NCI-H748 treated with DMSO at 0.1 percent for 48 hours (cell line): ENCODE data around the gene IL1RAP.

Source experiments
- DNase-seq: peaks from one replicate; lab custom pipeline; 2025; lab: John Stamatoyannopoulos, UW

IL1RAP gene

GRCh38 chr3:190614226-190615059, 100.6 kb downstream of the IL1RAP start:
- DNase-seq: no peak

GRCh38 chr3:190615060-190615384, 101.1 kb downstream of the IL1RAP start:
- DNase-seq: no peak

GRCh38 chr3:190615607-190616006, 101.7 kb downstream of the IL1RAP start:
- no peak for DNase-seq

GRCh38 chr3:190616637-190617036, 102.8 kb downstream of the IL1RAP start:
- DNase-seq: no peak

- no peak for DNase-seq
Measured at GRCh38 chr3:190617185-190617584, 103.3 kb downstream of the IL1RAP start.

- DNase-seq: no peak
Measured at GRCh38 chr3:190618330-190619030, 104.6 kb downstream of the IL1RAP start.

GRCh38 chr3:190619353-190619752, 105.5 kb downstream of the IL1RAP start:
- DNase-seq: no peak

- no peak for DNase-seq
Measured at GRCh38 chr3:190619761-190620160, 105.9 kb downstream of the IL1RAP start.

- no peak for DNase-seq
Measured at GRCh38 chr3:190620886-190621608, 107.2 kb downstream of the IL1RAP start.

GRCh38 chr3:190621927-190622326, 108.0 kb downstream of the IL1RAP start:
- DNase-seq: no peak

- DNase-seq: no peak
Measured at GRCh38 chr3:190624282-190624681, 110.4 kb downstream of the IL1RAP start.

- no peak for DNase-seq
Measured at GRCh38 chr3:190626951-190627620, 113.2 kb downstream of the IL1RAP start.

GRCh38 chr3:190629088-190629487, 115.2 kb downstream of the IL1RAP start:
- DNase-seq: no peak

- no peak for DNase-seq
Measured at GRCh38 chr3:190631295-190631694, 117.4 kb downstream of the IL1RAP start.

- DNase-seq: no peak
Measured at GRCh38 chr3:190641564-190641963, 127.7 kb downstream of the IL1RAP start.

- no peak for DNase-seq
Measured at GRCh38 chr3:190642016-190642415, 128.1 kb downstream of the IL1RAP start.

GRCh38 chr3:190644035-190644434, 130.2 kb downstream of the IL1RAP start:
- no peak for DNase-seq

GRCh38 chr3:190644766-190645165, 130.9 kb downstream of the IL1RAP start:
- no peak for DNase-seq

- DNase-seq: no peak
Measured at GRCh38 chr3:190645932-190646460, 132.1 kb downstream of the IL1RAP start.

- no peak for DNase-seq
Measured at GRCh38 chr3:190646996-190647395, 133.1 kb downstream of the IL1RAP start.

GRCh38 chr3:190655933-190656332, 142.0 kb downstream of the IL1RAP start:
- DNase-seq: no peak

- no peak for DNase-seq
Measured at GRCh38 chr3:190658106-190658505, 144.2 kb downstream of the IL1RAP start.
